Measurements from ENCODE around the gene CACYBP.

DNA sequence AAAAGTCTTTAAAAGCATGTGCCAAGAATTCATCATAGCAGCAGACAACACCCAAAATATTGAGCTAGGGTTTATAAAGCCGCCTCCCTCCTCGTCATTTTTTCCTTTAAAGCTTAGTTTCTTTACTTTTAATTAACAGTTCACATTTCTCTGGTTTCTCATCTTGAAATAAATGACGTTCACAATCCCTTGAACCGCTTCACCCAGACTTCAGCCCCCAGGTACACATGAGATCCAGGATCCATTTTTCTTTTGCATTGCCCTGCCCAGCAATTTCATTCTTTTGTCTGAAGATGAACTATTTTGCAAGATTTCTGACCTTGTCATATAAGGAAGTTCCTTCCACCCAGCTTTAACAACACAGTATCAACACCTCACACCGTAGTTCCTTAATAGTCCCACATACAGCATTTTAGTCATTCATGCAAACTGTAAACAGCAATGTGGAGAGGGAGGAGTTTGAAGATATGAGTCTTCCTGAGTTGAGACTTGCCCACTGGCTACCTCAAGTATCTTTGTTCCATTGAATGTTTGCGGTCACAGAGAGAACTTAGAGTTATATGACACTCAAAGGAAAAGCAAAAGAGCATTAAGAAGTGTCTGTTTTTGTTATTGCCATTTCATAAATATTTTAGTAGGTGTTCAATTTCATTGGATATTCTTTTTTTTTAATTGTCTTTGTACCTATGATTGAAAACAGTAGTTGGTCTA, 35.3 kb upstream of the CACYBP start:
- TF ChIP-seq, protein P1, sequence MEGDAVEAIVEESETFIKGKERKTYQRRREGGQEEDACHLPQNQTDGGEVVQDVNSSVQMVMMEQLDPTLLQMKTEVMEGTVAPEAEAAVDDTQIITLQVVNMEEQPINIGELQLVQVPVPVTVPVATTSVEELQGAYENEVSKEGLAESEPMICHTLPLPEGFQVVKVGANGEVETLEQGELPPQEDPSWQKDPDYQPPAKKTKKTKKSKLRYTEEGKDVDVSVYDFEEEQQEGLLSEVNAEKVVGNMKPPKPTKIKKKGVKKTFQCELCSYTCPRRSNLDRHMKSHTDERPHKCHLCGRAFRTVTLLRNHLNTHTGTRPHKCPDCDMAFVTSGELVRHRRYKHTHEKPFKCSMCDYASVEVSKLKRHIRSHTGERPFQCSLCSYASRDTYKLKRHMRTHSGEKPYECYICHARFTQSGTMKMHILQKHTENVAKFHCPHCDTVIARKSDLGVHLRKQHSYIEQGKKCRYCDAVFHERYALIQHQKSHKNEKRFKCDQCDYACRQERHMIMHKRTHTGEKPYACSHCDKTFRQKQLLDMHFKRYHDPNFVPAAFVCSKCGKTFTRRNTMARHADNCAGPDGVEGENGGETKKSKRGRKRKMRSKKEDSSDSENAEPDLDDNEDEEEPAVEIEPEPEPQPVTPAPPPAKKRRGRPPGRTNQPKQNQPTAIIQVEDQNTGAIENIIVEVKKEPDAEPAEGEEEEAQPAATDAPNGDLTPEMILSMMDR (IDR thresholded peaks at IDR 0.05; ENCODE audit: insufficient read depth, low read length, poor library complexity, severe bottlenecking): no peak
- TF ChIP-seq EZH2phosphoT487 (conservative IDR thresholded peaks at IDR 0.05; ENCODE audit: low read length): no peak
